ENCODE data around the gene INO80B. TPM values are rescaled to one million over a fixed set of nuclear protein-coding genes. Genes with fewer than 3 reads are reported as not detected.

Gene INO80B
- 23.2 to 35.0 TPM (median 24.3 TPM) in 3 replicates for total RNA-seq
- long read RNA-seq, transcript INO80B-201 (5 exons, 1,261 nt) = major isoform, 7 of 11 reads
- long read RNA-seq, partial matches to known transcripts = 0 of 11 reads
- long read RNA-seq, other reads (novel, unspliced or antisense) = 0 of 11 reads

DNA sequence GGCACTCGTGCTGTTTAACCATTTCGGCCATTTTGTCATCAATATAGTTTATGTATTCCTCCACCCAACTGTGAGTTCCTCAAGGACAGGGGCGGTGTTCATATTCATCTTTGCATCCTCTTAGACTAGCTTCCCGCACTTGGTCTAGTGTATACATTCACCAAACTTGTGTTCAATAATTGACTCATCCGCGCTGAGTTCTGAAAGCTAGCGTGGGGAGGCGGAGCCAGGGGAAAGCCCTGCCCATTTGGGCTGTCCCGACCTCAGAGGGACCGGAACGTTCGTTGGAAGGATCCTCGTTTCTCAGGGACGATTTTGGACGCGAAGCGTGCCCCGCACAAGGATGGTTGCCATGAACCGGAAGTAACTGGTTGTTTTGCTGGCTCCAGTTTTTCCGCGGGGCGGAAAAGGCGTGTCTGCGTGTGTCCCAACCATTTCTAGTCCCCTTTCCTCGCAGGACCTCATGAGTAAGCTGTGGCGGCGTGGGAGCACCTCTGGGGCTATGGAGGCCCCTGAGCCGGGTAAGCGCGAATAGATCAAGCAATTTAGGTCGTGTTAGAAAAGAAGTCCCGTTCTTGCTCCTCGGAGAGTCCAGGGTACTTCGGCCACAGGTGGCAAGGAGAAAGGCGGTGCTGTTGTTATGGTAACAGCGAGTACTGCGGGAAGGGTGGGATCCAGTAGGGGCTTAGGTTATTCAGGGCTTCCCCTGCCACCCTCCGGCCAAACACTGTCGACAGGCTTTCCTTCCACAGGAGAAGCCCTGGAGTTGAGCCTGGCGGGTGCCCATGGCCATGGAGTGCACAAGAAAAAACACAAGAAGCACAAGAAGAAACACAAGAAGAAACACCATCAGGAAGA lies at the start of gene INO80B:
TSS of gene INO80B (plus strand) at position 434 of the 858 bp plus-strand sequence. CDS start at position 464, 30 bp downstream.
- no peaks in the 10 kb centered on the region for H3K9me3 Mint-ChIP-seq (ENCODE audit: low read depth)
- peak within 1 kb of the TSS; percentile 85 for H3K27ac Mint-ChIP-seq (ENCODE audit: unreplicated experiment)
- H3K27me3 Mint-ChIP-seq (ENCODE audit: low read depth) = peaks cover 3% of the 10 kb centered on the region
- H3K4me1 Mint-ChIP-seq (ENCODE audit: low read depth) = peaks cover 42% of the 10 kb centered on the region
- H3K36me3 Mint-ChIP-seq (ENCODE audit: low read depth) = no peaks in the 10 kb centered on the region
- TF ChIP-seq, protein P1, sequence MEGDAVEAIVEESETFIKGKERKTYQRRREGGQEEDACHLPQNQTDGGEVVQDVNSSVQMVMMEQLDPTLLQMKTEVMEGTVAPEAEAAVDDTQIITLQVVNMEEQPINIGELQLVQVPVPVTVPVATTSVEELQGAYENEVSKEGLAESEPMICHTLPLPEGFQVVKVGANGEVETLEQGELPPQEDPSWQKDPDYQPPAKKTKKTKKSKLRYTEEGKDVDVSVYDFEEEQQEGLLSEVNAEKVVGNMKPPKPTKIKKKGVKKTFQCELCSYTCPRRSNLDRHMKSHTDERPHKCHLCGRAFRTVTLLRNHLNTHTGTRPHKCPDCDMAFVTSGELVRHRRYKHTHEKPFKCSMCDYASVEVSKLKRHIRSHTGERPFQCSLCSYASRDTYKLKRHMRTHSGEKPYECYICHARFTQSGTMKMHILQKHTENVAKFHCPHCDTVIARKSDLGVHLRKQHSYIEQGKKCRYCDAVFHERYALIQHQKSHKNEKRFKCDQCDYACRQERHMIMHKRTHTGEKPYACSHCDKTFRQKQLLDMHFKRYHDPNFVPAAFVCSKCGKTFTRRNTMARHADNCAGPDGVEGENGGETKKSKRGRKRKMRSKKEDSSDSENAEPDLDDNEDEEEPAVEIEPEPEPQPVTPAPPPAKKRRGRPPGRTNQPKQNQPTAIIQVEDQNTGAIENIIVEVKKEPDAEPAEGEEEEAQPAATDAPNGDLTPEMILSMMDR (IDR thresholded peaks at IDR 0.05) = no peak
- peak; percentile 97 for DNase-seq (ENCODE audit: low spot score)
- H3K4me3 Mint-ChIP-seq (ENCODE audit: unreplicated experiment) = peak within 1 kb of the TSS; percentile 89

DNA sequence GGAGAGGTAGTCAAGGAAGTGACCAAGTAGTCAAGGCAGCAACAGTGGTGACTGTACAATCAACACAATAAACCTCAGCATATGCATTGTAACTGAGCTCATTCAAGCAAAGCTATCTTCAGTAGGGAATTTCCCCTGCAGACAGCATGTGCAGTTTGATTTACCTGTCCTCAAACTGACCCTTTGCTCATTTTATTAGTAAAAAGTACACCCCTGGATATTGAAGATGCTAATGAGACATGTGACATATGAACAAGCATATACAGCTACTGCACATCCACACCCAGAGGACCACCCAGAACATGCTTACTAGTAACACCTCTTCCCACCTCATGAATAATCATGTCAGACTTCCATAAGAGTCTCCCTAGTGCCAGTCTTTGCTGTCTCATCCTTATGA lies 48.9 kb upstream of the INO80B start:
- H3K4me1 Mint-ChIP-seq (ENCODE audit: low read depth) = no peaks in the 10 kb centered on the region
- no peaks in the 10 kb centered on the region for H3K9me3 Mint-ChIP-seq (ENCODE audit: low read depth)
- TF ChIP-seq, protein P1 (IDR thresholded peaks at IDR 0.05) = no peak
- peaks cover 10% of the 10 kb centered on the region for H3K27me3 Mint-ChIP-seq (ENCODE audit: low read depth)
- no peaks in the 10 kb centered on the region for H3K36me3 Mint-ChIP-seq (ENCODE audit: low read depth)
- H3K4me3 Mint-ChIP-seq (ENCODE audit: unreplicated experiment) = no peak overlapping the region
- no peak for DNase-seq (ENCODE audit: low spot score)
- no peak overlapping the region for H3K27ac Mint-ChIP-seq (ENCODE audit: unreplicated experiment)

DNA sequence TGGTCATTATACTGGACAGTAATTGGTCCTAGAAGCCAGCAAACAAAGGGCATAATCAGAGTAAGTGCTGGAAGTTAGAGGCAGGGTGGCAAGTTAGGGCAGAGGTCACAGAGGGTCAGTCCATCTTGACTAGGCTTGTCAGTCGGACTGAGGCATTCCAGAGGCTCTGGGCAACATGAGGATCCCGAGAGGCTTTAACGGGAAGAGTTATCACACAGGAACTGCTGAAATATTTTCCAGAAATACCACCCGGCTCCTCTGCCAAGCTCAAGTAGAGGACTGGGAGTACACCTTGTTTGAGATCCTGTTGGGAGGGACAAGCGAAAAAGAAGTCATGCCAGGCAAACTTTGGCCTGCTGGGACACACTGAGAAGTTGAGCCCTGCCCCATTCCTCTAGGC lies 47.2 kb upstream of the INO80B start:
- DNase-seq (ENCODE audit: low spot score) = no peak
- H3K36me3 Mint-ChIP-seq (ENCODE audit: low read depth) = no peaks in the 10 kb centered on the region
- no peaks in the 10 kb centered on the region for H3K4me1 Mint-ChIP-seq (ENCODE audit: low read depth)
- TF ChIP-seq, protein P1 (IDR thresholded peaks at IDR 0.05) = no peak
- H3K9me3 Mint-ChIP-seq (ENCODE audit: low read depth) = no peaks in the 10 kb centered on the region
- H3K27ac Mint-ChIP-seq (ENCODE audit: unreplicated experiment) = no peak overlapping the region
- no peak overlapping the region for H3K4me3 Mint-ChIP-seq (ENCODE audit: unreplicated experiment)
- peaks cover 10% of the 10 kb centered on the region for H3K27me3 Mint-ChIP-seq (ENCODE audit: low read depth)

DNA sequence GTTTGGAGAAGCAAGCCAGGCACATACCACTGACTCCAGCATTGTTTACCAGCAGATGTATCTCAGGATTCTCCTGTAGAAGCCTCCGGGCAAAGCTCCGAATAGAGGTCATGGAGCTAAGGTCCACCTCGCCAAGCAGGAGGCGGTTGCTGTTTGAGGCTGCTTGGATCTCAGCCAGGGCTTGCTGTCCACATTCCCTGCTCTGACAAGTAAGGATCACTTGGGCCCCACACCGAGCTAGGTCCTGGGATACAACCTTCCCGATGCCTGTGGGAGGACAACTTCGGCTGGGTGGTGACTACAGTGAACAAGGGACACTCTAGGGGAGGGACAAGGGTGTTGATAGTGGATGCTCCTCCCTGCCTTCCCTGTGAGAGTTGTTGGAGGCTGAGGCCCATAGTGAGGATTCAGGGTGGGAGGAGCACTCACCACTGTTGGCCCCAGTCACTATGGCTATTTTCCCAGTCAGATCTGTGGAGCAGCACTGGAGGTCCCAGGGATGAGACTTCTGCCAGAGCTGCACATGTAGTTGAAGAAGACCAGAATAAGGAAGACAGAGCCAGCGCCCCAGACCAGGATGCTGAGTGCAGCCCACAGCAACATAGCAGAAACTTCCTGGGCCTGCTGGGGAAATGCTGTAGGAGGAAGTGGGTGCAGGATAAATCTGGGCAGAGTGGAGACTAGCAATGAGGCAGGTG lies 41.7 kb upstream of the INO80B start:
- Mint-ChIP-seq H3K27me3 (ENCODE audit: low read depth) (peaks cover 13% of the 10 kb centered on the region), H3K4me1 (ENCODE audit: low read depth) (no peaks in the 10 kb centered on the region), H3K27ac (ENCODE audit: unreplicated experiment) (no peak overlapping the region), H3K4me3 (ENCODE audit: unreplicated experiment) (no peak overlapping the region), H3K9me3 (ENCODE audit: low read depth) (no peaks in the 10 kb centered on the region), H3K36me3 (ENCODE audit: low read depth) (no peaks in the 10 kb centered on the region)
- TF ChIP-seq, protein P1 (IDR thresholded peaks at IDR 0.05) = no peak
- no peak for DNase-seq (ENCODE audit: low spot score)

GRCh38 chr2:74414441-74414840 lies 40.4 kb upstream of the INO80B start:
- Mint-ChIP-seq H3K36me3 (ENCODE audit: low read depth) (no peaks in the 10 kb centered on the region), H3K9me3 (ENCODE audit: low read depth) (no peaks in the 10 kb centered on the region), H3K27me3 (ENCODE audit: low read depth) (peaks cover 5% of the 10 kb centered on the region), H3K27ac (ENCODE audit: unreplicated experiment) (no peak overlapping the region), H3K4me3 (ENCODE audit: unreplicated experiment) (no peak overlapping the region), H3K4me1 (ENCODE audit: low read depth) (no peaks in the 10 kb centered on the region)
- TF ChIP-seq, protein P1 (IDR thresholded peaks at IDR 0.05) = no peak
- DNase-seq (ENCODE audit: low spot score) = no peak

All from chondrocyte (in vitro differentiated cells).